Measurements from ENCODE around the gene DNMT1. TPM values are rescaled to one million over a fixed set of nuclear protein-coding genes. Genes with fewer than 3 reads are reported as not detected.

Gene DNMT1
- total and polyA plus RNA-seq, 4 donors, result 32.8 to 85.7 (median 45.2) TPM

GRCh38 chr19:10141479-10141878 is 53.3 kb downstream of the DNMT1 start:
- WGBS, 2 donors, result 92% methylated on average over 13 of the region's 13 CpGs
- no peak for TF ChIP-seq CTCF (IDR thresholded peaks at IDR 0.05; ENCODE audit: control extremely low read depth, extremely low read depth)
- H3K4me3 ChIP-seq, result no peak overlapping the region
- no peaks in the 10 kb centered on the region for H3K27me3 ChIP-seq (ENCODE audit: control insufficient read depth in 3 of 3, insufficient read depth in 3 of 3, low read length in 2 of 3)
- no peak overlapping the region for H3K27ac ChIP-seq (ENCODE audit: low read depth in 1 of 2, low read length in 1 of 2)
- peaks cover 44 to 83% (median 70%) of the 10 kb centered on the region in 4 donors for H3K36me3 ChIP-seq (ENCODE audit: control insufficient read depth in 4 of 4, insufficient read depth in 4 of 4, low read length in 4 of 4)
- no peaks in the 10 kb centered on the region for H3K9me3 ChIP-seq (ENCODE audit: control insufficient read depth in 4 of 4, insufficient read depth in 3 of 4, low read length in 3 of 4)
- H3K9ac ChIP-seq (ENCODE audit: insufficient read depth in 1 of 2, low read length in 2 of 2), result no peak overlapping the region
- ATAC-seq (ENCODE audit: insufficient read depth, low FRiP score) (no peak), DNase-seq (no peak)
- no peaks in the 10 kb centered on the region for H3K4me1 ChIP-seq (ENCODE audit: control insufficient read depth in 5 of 5, insufficient read depth in 5 of 5, low read length in 5 of 5)

DNA sequence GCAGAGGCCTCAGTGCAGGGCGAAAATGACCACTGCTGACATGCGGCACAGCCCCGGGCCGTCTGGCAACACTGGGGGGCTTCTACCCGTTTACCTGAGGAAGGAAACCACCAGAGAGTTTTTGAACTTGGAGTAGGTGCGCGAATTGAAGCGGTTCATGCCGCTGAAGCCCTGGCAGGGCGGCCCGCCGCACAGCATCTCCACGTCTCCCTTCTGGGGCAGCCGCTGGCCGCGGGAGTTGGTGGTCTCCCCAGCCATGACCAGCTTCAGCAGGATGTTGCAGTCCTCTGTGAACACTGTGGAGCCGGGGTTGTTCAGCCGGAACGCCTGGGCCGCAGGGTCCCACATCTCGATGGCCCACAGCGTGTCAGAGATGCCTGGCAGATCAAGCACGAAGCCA is 54.8 kb downstream of the DNMT1 start:
- Histone ChIP-seq H3K27ac (ENCODE audit: low read depth in 1 of 2, low read length in 1 of 2) (no peak overlapping the region), H3K9ac (ENCODE audit: insufficient read depth in 1 of 2, low read length in 2 of 2) (no peak overlapping the region), H3K36me3 (ENCODE audit: control insufficient read depth in 4 of 4, insufficient read depth in 4 of 4, low read length in 4 of 4) (peaks cover 38 to 80% (median 66%) of the 10 kb centered on the region in 4 donors), H3K27me3 (ENCODE audit: control insufficient read depth in 3 of 3, insufficient read depth in 3 of 3, low read length in 2 of 3) (no peaks in the 10 kb centered on the region), H3K4me1 (ENCODE audit: control insufficient read depth in 5 of 5, insufficient read depth in 5 of 5, low read length in 5 of 5) (no peaks in the 10 kb centered on the region), H3K9me3 (ENCODE audit: control insufficient read depth in 4 of 4, insufficient read depth in 3 of 4, low read length in 3 of 4) (no peaks in the 10 kb centered on the region), H3K4me3 (no peak overlapping the region)
- no peak for TF ChIP-seq CTCF (IDR thresholded peaks at IDR 0.05; ENCODE audit: control extremely low read depth, extremely low read depth)
- DNase-seq (no peak), ATAC-seq (ENCODE audit: insufficient read depth, low FRiP score) (no peak)
- 97% methylated on average over 23 of the region's 23 CpGs for WGBS, 2 donors

DNA sequence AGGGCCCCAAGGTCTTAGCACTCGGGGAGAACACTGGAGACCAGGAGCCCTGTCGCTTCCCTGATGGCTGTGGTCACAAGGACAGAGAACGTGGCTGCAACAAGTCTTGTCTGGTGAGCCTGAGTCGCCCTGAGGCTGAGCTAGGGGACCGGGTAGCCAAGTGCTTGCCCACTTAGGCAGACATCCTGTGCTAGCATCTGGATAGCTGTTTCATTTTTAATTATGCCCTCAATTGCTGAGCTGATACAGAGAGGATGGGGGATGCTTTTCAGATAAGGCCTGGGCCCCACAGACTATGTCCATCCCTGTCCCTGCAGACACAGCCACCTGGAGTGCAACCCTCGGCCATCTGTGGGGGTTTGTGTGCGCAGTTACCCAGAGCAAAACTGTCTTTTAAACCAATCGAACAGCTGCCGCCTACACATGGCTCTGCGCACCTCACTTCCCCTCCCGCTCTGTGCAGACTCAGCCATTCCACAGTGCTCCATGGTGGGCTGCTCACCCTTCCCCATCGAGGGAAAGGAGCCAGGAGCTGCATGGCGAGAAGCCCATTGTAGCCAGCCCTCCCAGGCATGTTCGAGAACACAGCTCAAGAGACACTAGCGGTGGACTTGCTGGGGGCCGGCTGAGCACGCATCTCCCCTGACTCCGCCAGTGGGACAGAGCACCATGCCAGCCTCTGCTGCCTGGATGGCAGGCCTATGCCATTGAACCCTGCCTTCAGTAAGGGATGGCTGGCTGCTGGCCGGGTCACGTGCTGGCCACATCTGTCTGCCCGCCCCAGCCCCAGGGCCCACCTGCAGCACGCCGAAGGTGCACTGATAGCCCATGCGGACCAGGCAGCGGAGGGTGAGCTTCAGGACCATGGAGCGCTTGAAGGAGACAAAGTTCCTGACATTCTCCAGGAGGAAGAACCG is 55.6 kb downstream of the DNMT1 start:
- ATAC-seq (ENCODE audit: insufficient read depth, low FRiP score), result no peak
- H3K9me3 ChIP-seq (ENCODE audit: control insufficient read depth in 4 of 4, insufficient read depth in 3 of 4, low read length in 3 of 4), result no peaks in the 10 kb centered on the region
- 96% methylated on average over 27 of the region's 27 CpGs for WGBS, 2 donors
- H3K27ac ChIP-seq (ENCODE audit: low read depth in 1 of 2, low read length in 1 of 2), result no peak overlapping the region
- H3K36me3 ChIP-seq (ENCODE audit: control insufficient read depth in 4 of 4, insufficient read depth in 4 of 4, low read length in 4 of 4), result peaks cover 33 to 77% (median 62%) of the 10 kb centered on the region in 4 donors
- TF ChIP-seq CTCF (IDR thresholded peaks at IDR 0.05; ENCODE audit: control extremely low read depth, extremely low read depth), result no peak
- no peak for DNase-seq
- no peak overlapping the region for H3K4me3 ChIP-seq
- no peak overlapping the region for H3K9ac ChIP-seq (ENCODE audit: insufficient read depth in 1 of 2, low read length in 2 of 2)
- H3K4me1 ChIP-seq (ENCODE audit: control insufficient read depth in 5 of 5, insufficient read depth in 5 of 5, low read length in 5 of 5), result no peaks in the 10 kb centered on the region
- no peaks in the 10 kb centered on the region for H3K27me3 ChIP-seq (ENCODE audit: control insufficient read depth in 3 of 3, insufficient read depth in 3 of 3, low read length in 2 of 3)

Data from lung (tissue), 12 donors.